Heart right ventricle (tissue), 16 donors: ENCODE data around the gene CDK5RAP3. TPM values are rescaled to one million over a fixed set of nuclear protein-coding genes. Genes with fewer than 3 reads are reported as not detected.

Experiments
- ATAC-seq, 8 donors: fragments of 200-7000 bp; cut with Tn5 transposase; one replicate each; pipeline ENCODE4 v1.9.1; 2020; ENCODE audit warnings: mild to moderate bottlenecking in 8 of 8, moderate library complexity in 8 of 8, moderate number of reproducible peaks in 1 of 8
- DNase-seq, 2 donors: peaks; one replicate each; pipeline ENCODE4 v3.0.0-alpha.2; 2020
- H3K27ac ChIP-seq, 10 donors: fragments of 200-600 bp; sonication (generic) in 2 of 10; one replicate each; pipeline versions ENCODE4 v1.5.0 to v1.8.0; 2020 to 2022; ENCODE audit warnings: mild to moderate bottlenecking in 3 of 10
- H3K27me3 ChIP-seq, 7 donors: fragments of 200-600 bp; one replicate each; pipeline ENCODE4 v1.8.0; 2021 to 2022; ENCODE audit warnings: mild to moderate bottlenecking in 2 of 7
- H3K36me3 ChIP-seq, 9 donors: fragments of 200-600 bp; sonication (generic) in 1 of 9; one replicate each; pipeline versions ENCODE4 v1.5.0 to v1.8.0; 2020 to 2022; ENCODE audit warnings: mild to moderate bottlenecking in 2 of 9
- H3K4me1 ChIP-seq, 9 donors: fragments of 200-600 bp; sonication (generic) in 1 of 9; one replicate each; pipeline versions ENCODE4 v1.5.0 to v1.8.0; 2020 to 2022; ENCODE audit warnings: mild to moderate bottlenecking in 4 of 9
- H3K4me3 ChIP-seq, 10 donors: fragments of 200-600 bp; sonication (generic) in 2 of 10; one replicate each; pipeline versions ENCODE4 v1.5.0 to v1.8.0; 2020 to 2022; ENCODE audit warnings: mild to moderate bottlenecking in 7 of 10, moderate library complexity in 2 of 10
- H3K9me3 ChIP-seq, 11 donors: fragments of 200-600 bp in 10 of 11; sonication (generic) in 2 of 11; one replicate each; pipeline versions ENCODE4 v1.5.0 to v1.8.0; 2013 to 2022; ENCODE audit warnings: mild to moderate bottlenecking in 2 of 11, control low read depth in 1 of 11, moderate library complexity in 1 of 11
- CTCF ChIP-seq, 9 donors: fragments of 200-600 bp; sonication (generic) in 2 of 9; IDR thresholded peaks; one replicate each; pipeline versions ENCODE4 v1.5.0 to v1.8.0; 2021 to 2022; ENCODE audit warnings: antibody characterized with exemption in 9 of 9, mild to moderate bottlenecking in 5 of 9, moderate library complexity in 1 of 9
- WGBS, 2 donors: extraction: QIAGEN DNeasy Blood & Tissue Kit; methylation state at CpG; one replicate each; pipeline ENCODE4 v1.1.7; 2013; ENCODE audit warnings: inconsistent platforms in 1 of 2; 5-methylcytosine and 5-hydroxymethylcytosine counted together
- intact Hi-C, 10 donors: fragments of 100-400 bp; cut with DNase I; formaldehyde crosslinking; loops; one replicate each; pipeline versions ENCODE4 v1.11.1 to v1.14.2; 2022
- polyA plus RNA-seq, 2 donors: library from polyadenylated mRNA; stranded (reverse); fragments of 200-250 nt; gene quantifications; one replicate each; pipeline ENCODE4 v1.2.3, GENCODE V29; 2013
- total RNA-seq, 10 donors: library from RNA; stranded (reverse); fragmentation: NEBNext Ultra II Directional in 3 of 10; extraction: Animal tissue kit (Norgen Biotek cat#: 25700) in 3 of 10; gene quantifications; one replicate each; pipeline versions ENCODE4 v1.2.1 to v1.2.4, GENCODE V29; 2021 to 2023
- donor health status: Arrhythmogenic right ventricular cardiomyopathy.
- donor health status: ischemic (EF 13 %, LVEDD 7.1; RV severe dilation, severe dysfunction).
- donor health status: healthy with polysubstance abuse.
- donor health status: DM: no; HTN: yes; CAD: no.
- donor health status: DM: no; HTN: no; CAD: no.
- donor health status: ischemic (EF 25% LVEDD 6.9; RV normal size, moderate dysfunction).
- donor health status: ischemic (EF 25% LVEDD 5.7; RV mildly dilated, moderate dysfunction).
- donor health status: healthy.
- donor health status: DM: yes; HTN: yes; CAD: no.
- donor health status: Ischemic cardiomyopathy.
- donor health status: ischemic (EF 35%, LVEDD 5.7; RV mildly dilated, moderate dysfunction).
- donor health status: nonischemic (EF 11% LVEDD 7.7; RV severe dilation, severe dysfunction).
- donor health status: DM: yes; HTN: yes; CAD: no.
- donor health status: PGD.
- donor health status: ischemic (EF 29% LVEDD 5.4; RV normal size, mild dysfunction).
- donor health status: nonischemic (EF 23%, LVEDD 6.1; RV moderate dilation, normal function).

The CDK5RAP3 gene
- total and polyA plus RNA-seq, 12 donors, result 44.0 to 143 (median 64.2) TPM

DNA sequence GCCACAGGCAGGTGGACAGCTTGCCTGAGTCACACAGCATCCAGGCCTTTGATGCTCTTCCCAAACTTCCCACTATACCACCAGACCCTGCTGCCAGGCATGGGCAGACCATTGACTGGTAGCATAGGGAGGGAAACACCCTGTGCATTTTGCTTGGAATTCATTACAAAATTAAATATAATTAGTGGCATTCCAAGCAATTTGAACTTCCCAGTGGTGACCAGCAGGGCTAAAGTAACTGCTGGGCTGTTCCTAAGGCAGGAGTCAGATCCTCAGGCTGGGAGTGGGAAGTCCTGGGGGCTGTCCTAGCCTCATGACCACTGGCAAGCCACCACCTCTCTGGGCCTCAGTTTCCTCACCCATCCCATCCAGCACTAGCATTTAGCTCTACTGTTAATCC is 17.0 kb upstream of the CDK5RAP3 start:
- H3K27ac ChIP-seq, result no peak overlapping the region
- intact Hi-C loops, result loop anchor here in 1 of 10 donors (10.0 kb wide), 1 partner anchor 61 kb away; no protein-coding TSS in a partner anchor
- ATAC-seq, result no peak

DNA sequence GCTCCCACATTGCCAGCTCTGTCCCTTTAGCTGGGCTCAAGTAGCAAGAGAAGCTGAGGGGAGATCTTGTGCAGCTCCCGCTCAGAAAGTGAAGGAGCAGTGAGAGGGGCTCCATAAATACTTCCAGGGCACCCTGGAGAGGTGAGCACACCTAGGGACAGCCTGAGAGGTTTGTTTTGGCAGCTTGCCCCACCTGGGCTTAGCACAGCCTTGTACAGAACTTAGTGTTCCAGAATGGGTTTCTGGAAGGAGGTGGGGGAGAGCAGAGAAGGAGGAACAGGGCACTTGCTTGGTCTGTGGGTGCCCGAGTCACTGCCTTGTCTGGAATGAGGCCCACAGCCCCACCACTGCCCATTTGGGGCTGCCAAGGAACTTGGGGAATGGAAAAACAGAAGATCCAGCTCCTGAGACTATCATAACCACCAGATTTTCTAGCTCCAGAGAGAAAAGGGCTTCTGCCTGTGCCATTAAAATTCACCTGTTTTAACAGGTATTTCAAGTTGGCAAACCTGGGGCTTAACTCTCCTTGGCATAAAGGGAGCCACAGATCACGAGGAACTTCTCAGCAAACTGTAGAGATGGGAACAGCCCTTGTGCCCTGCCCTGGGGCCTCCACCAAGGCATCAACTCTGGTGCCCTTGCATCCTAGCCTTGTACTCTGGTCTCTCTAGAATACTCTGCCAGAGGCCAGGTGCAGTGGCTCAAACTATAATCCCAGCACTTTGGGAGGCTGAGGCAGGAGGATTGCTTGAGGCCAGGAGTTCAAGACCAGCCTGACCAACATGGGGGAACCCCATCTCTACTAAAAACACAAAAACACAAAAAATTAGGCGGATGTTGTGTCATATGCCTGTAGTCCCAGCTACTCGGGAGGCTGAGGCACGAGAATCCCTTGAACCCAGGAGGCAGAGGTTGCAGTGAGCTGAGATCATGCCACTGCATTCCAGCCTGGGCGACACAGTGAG is 15.1 kb upstream of the CDK5RAP3 start:
- no peak for TF ChIP-seq CTCF (IDR thresholded peaks at IDR 0.05)
- no peak overlapping the region for H3K4me3 ChIP-seq
- 90 to 97% methylated on average over 7 of the region's 7 CpGs for WGBS, 2 donors
- H3K27me3 ChIP-seq, result no peaks in the 10 kb centered on the region
- ATAC-seq (no peak), DNase-seq (no peak)
- H3K36me3 ChIP-seq, result no peaks in the 10 kb centered on the region
- H3K4me1 ChIP-seq, result no peaks in the 10 kb centered on the region
- intact Hi-C loops, result loop anchor here in 1 of 10 donors (10.0 kb wide), 1 partner anchor 59 kb away; no protein-coding TSS in a partner anchor
- H3K27ac ChIP-seq, result no peak overlapping the region
- H3K9me3 ChIP-seq, result no peaks in the 10 kb centered on the region

More for the DNA sequence above, 17.0 kb upstream of the CDK5RAP3 start:
- DNase-seq, result no peak
- peaks cover 0 to under 1% (median 0%) of the 10 kb centered on the region in 9 donors for H3K36me3 ChIP-seq
- H3K4me1 ChIP-seq, result peaks cover 2 to 15% (median 9%) of the 10 kb centered on the region in 9 donors
- TF ChIP-seq CTCF (IDR thresholded peaks at IDR 0.05), result no peak
- no peaks in the 10 kb centered on the region for H3K9me3 ChIP-seq
- H3K27me3 ChIP-seq, result no peaks in the 10 kb centered on the region
- no peak overlapping the region for H3K4me3 ChIP-seq

- Histone ChIP-seq H3K9me3 (peaks cover 0 to 5% (median 0%) of the 10 kb centered on the region in 11 donors), H3K4me1 (no peaks in the 10 kb centered on the region), H3K4me3 (no peak overlapping the region), H3K36me3 (no peaks in the 10 kb centered on the region), H3K27ac (no peak overlapping the region), H3K27me3 (no peaks in the 10 kb centered on the region)
- no peak for TF ChIP-seq CTCF (IDR thresholded peaks at IDR 0.05)
- ATAC-seq, result no peak
- WGBS, 2 donors, result 86% methylated on average over 4 of the region's 4 CpGs
- no peak for DNase-seq
- intact Hi-C loops, result loop anchor here in 1 of 10 donors (10.0 kb wide), 1 partner anchor 58 kb away; no protein-coding TSS in a partner anchor
Measured at GRCh38 chr17:47956791-47957590, 13.9 kb upstream of the CDK5RAP3 start.
